Lower leg skin (tissue), 4 donors: ENCODE measurements around the gene NOTCH1. TPM values are rescaled to one million over a fixed set of nuclear protein-coding genes. Genes with fewer than 3 reads are reported as not detected.

ENCODE experiments used
- DNase-seq, 2 donors: peaks; one replicate each; pipeline ENCODE4 v3.0.0-alpha.2; 2019; ENCODE audit warnings: low spot score in 2 of 2
- H3K4me3 ChIP-seq: fragments of 200-600 bp; sonication (generic); 2 replicates; pipeline ENCODE4 v1.5.1; 2017; ENCODE audit warnings: mild to moderate bottlenecking, low read depth; ENCODE audit not compliant: poor library complexity, severe bottlenecking
- CTCF ChIP-seq, 3 donors: fragments of 450-650 bp; IDR thresholded peaks; one replicate each; pipeline ENCODE4 v1.5.1; 2016; ENCODE audit warnings: antibody characterized with exemption in 3 of 3, mild to moderate bottlenecking in 3 of 3, moderate library complexity in 2 of 3
- POLR2A ChIP-seq, 2 donors: fragments of 450-650 bp; IDR thresholded peaks; one replicate each; pipeline ENCODE4 v1.6.1; 2016 to 2017; ENCODE audit warnings: antibody characterized with exemption in 2 of 2, mild to moderate bottlenecking in 1 of 2, moderate library complexity in 1 of 2
- WGBS, 2 donors: methylation state at CpG; one replicate each; pipeline ENCODE4 v1.1.5; 2018; 5-methylcytosine and 5-hydroxymethylcytosine counted together
- intact Hi-C: fragments of 100-400 bp; cut with DNase I; formaldehyde crosslinking; loops from one replicate; pipeline ENCODE4 v1.15.0; 2023; ENCODE audit warnings: low total_unique reads
- total RNA-seq, 4 donors: library from RNA; depleted of rRNA; stranded (reverse); fragments of >200 nt; gene quantifications; one replicate each; pipeline ENCODE4 v1.1.0, GENCODE V29; 2016

The NOTCH1 gene
- total RNA-seq, 4 donors from 2014 or later = 79.7 to 95.3 (median 82.8) TPM

- no peak for DNase-seq
- no peak for TF ChIP-seq POLR2A (IDR thresholded peaks at IDR 0.05)
- WGBS, 2 donors = 80 to 87% methylated on average over 9 of the region's 9 CpGs
- H3K4me3 ChIP-seq = no peak overlapping the region
- intact Hi-C loops = no loop called here
Measured at GRCh38 chr9:136456258-136456657, 89.6 kb downstream of the NOTCH1 start.

GRCh38 chr9:136455043-136456002 lies 90.5 kb downstream of the NOTCH1 start:
- no peak for TF ChIP-seq POLR2A (IDR thresholded peaks at IDR 0.05)
- no peak for TF ChIP-seq CTCF (IDR thresholded peaks at IDR 0.05)
- intact Hi-C loops = no loop called here
- 92 to 94% methylated on average over 40 to 43 of the region's 43 CpGs for WGBS, 2 donors
- H3K4me3 ChIP-seq = no peak overlapping the region
- no peak for DNase-seq

GRCh38 chr9:136454026-136454796 lies 91.6 kb downstream of the NOTCH1 start:
- intact Hi-C loops = no loop called here
- WGBS, 2 donors = 89 to 91% methylated on average over 25 of the region's 25 CpGs
- TF ChIP-seq CTCF (IDR thresholded peaks at IDR 0.05) (no peak), POLR2A (IDR thresholded peaks at IDR 0.05) (no peak)
- DNase-seq = no peak
- H3K4me3 ChIP-seq = no peak overlapping the region

GRCh38 chr9:136453326-136453725 lies 92.5 kb downstream of the NOTCH1 start:
- WGBS, 2 donors = 90 to 91% methylated on average over 11 of the region's 11 CpGs
- H3K4me3 ChIP-seq = no peak overlapping the region
- DNase-seq = no peak
- TF ChIP-seq POLR2A (IDR thresholded peaks at IDR 0.05) (no peak), CTCF (IDR thresholded peaks at IDR 0.05) (no peak)
- intact Hi-C loops = no loop called here

- no peak for DNase-seq
- no peak overlapping the region for H3K4me3 ChIP-seq
- intact Hi-C loops = no loop called here
- TF ChIP-seq POLR2A (IDR thresholded peaks at IDR 0.05) = no peak
- no peak for TF ChIP-seq CTCF (IDR thresholded peaks at IDR 0.05)
- WGBS, 2 donors = 89 to 92% methylated on average over 26 of the region's 26 CpGs
Measured at GRCh38 chr9:136451221-136451877, 94.5 kb downstream of the NOTCH1 start.

- 85 to 92% methylated on average over 3 of the region's 3 CpGs for WGBS, 2 donors
- intact Hi-C loops = no loop called here
- TF ChIP-seq CTCF (IDR thresholded peaks at IDR 0.05) = no peak
- TF ChIP-seq POLR2A (IDR thresholded peaks at IDR 0.05) = no peak
- no peak for DNase-seq
- H3K4me3 ChIP-seq = no peak overlapping the region
Measured at GRCh38 chr9:136448655-136449054, 97.2 kb downstream of the NOTCH1 start.
